HCT116 (cell line): ENCODE measurements around the gene TLCD5.
A peak's percentile ranks its signal among the peaks of the same experiment; 100 is the strongest.

Experiments
- EZH2 ChIP-seq: fragments of 200-600 bp; sonication (generic); IDR thresholded peaks from 2 replicates; pipeline ENCODE4 v1.6.1; 2017; ENCODE audit warnings: antibody characterized with exemption, mixed run types
- JUND ChIP-seq: IDR thresholded peaks from 2 replicates; pipeline ENCODE4 v1.6.1; 2012
- POLR2A ChIP-seq: IDR thresholded peaks from 2 replicates; pipeline ENCODE4 v1.7.0; 2011; ENCODE audit warnings: borderline replicate concordance; ENCODE audit not compliant: insufficient read depth, insufficient read length; ENCODE audit errors: extremely low read depth
- SIN3A ChIP-seq: IDR thresholded peaks from 2 replicates; pipeline ENCODE4 v1.6.1; 2012; ENCODE audit warnings: low read depth
- SRF ChIP-seq: IDR thresholded peaks from 2 replicates; pipeline ENCODE4 v1.6.1; 2012; ENCODE audit warnings: low read depth
- TF ChIP-seq, protein P1 (sequence below), 3 experiments: fragments of 200-600 bp in 1 of 3; sonication (generic) in 1 of 3; IDR thresholded peaks in 2 of 3; conservative IDR thresholded peaks in 1 of 3; 2 replicates each; pipeline ENCODE4 v1.5.1; 2012 to 2017; ENCODE audit warnings: low read depth in 2 of 3, low read length in 2 of 3, antibody characterized with exemption in 1 of 3, borderline replicate concordance in 1 of 3, control low read depth in 1 of 3, mild to moderate bottlenecking in 1 of 3, mixed read lengths in 1 of 3, mixed run types in 1 of 3, moderate library complexity in 1 of 3; ENCODE audit not compliant: insufficient read depth in 1 of 3
- TF ChIP-seq, protein P2 (sequence below): IDR thresholded peaks from 2 replicates; pipeline ENCODE4 v1.6.1; 2012

DNA sequence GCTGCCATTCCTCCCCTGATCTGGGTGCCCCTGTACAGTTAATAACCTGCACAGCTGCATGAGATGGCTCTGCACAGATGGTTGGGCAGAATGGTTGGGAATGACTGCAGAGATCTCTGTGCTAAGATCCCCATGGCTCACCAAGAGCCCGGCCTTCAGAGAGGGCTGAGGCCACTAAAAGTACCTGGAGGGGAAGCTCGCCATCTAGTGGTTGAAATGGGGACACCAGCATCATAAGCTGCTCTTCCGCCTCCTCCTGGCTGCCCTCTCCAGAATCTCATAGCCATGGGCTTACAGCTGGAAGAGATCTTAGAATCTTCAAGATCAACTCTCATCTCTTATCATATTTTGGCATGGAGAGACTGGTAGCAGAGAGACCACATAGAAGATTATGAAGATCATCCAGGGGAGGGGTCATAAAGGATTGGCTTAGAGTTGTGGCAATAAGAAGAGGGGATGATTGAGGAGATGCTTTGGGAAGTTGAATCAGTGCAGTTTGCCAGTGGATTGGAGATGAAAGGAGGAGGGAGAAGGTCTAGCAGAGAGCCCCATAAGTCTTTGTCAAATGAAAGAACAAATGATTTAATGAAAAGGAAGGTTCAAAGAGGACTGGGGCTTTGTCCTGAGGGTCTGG, 22.0 kb upstream of the TLCD5 start:
- TF ChIP-seq POLR2A (no peak), EZH2 (no peak), SIN3A (no peak), SRF (no peak), JUND (no peak)
- TF ChIP-seq, protein P1, sequence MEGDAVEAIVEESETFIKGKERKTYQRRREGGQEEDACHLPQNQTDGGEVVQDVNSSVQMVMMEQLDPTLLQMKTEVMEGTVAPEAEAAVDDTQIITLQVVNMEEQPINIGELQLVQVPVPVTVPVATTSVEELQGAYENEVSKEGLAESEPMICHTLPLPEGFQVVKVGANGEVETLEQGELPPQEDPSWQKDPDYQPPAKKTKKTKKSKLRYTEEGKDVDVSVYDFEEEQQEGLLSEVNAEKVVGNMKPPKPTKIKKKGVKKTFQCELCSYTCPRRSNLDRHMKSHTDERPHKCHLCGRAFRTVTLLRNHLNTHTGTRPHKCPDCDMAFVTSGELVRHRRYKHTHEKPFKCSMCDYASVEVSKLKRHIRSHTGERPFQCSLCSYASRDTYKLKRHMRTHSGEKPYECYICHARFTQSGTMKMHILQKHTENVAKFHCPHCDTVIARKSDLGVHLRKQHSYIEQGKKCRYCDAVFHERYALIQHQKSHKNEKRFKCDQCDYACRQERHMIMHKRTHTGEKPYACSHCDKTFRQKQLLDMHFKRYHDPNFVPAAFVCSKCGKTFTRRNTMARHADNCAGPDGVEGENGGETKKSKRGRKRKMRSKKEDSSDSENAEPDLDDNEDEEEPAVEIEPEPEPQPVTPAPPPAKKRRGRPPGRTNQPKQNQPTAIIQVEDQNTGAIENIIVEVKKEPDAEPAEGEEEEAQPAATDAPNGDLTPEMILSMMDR (IDR thresholded peaks at IDR 0.05 in 2 of 3, conservative IDR thresholded peaks at IDR 0.05 in 1 of 3; ENCODE audit: borderline replicate concordance in 1 of 3, insufficient read depth in 1 of 3, low read depth in 2 of 3, low read length in 2 of 3): peak; percentile 99 to 100 (median 99)
- TF ChIP-seq, protein P2, sequence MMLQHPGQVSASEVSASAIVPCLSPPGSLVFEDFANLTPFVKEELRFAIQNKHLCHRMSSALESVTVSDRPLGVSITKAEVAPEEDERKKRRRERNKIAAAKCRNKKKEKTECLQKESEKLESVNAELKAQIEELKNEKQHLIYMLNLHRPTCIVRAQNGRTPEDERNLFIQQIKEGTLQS: no peak
